ENCODE results near the gene AGTR1. TPM values are rescaled to one million over a fixed set of nuclear protein-coding genes. Genes with fewer than 3 reads are reported as not detected.
"Not testable (repeated sequence)": the region's sequence is repeated elsewhere in the genome, so short reads cannot be mapped to it uniquely, and the experiment has no call there.

The AGTR1 gene
- polyA plus RNA-seq, 4 donors = 1.1 to 2.3 (median 1.2) TPM; not detected in 1

GRCh38 chr3:148742118-148742517 lies 44.4 kb downstream of the AGTR1 start:
- Histone ChIP-seq H3K27me3 (ENCODE audit: control insufficient read depth in 3 of 3, insufficient read depth in 3 of 3, low read length in 3 of 3) (no peaks in the 10 kb centered on the region), H3K4me3 (ENCODE audit: low read depth in 1 of 3, low read length in 3 of 3) (no peak overlapping the region), H3K9me3 (ENCODE audit: control insufficient read depth in 2 of 2, insufficient read depth in 1 of 2, low read depth in 1 of 2, low read length in 1 of 2) (no peaks in the 10 kb centered on the region), H3K36me3 (ENCODE audit: control insufficient read depth in 3 of 3, insufficient read depth in 2 of 3, low read depth in 1 of 3, low read length in 3 of 3) (no peaks in the 10 kb centered on the region), H3K4me1 (ENCODE audit: control insufficient read depth in 3 of 3, insufficient read depth in 2 of 3, low read depth in 1 of 3, low read length in 2 of 3) (no peaks in the 10 kb centered on the region), H3K27ac (ENCODE audit: low read depth in 1 of 3, low read length in 2 of 3) (no peak overlapping the region)
- 80 to 89% (median 87%) methylated on average over 6 of the region's 6 CpGs for WGBS, 3 donors
- no peak for DNase-seq
- no peak for FAIRE-seq

GRCh38 chr3:148746053-148746452 lies 48.4 kb downstream of the AGTR1 start:
- no peak overlapping the region for H3K27ac ChIP-seq (ENCODE audit: low read depth in 1 of 3, low read length in 2 of 3)

GRCh38 chr3:148748283-148748682 lies 50.6 kb downstream of the AGTR1 start:
- Histone ChIP-seq H3K4me1 (ENCODE audit: control insufficient read depth in 3 of 3, insufficient read depth in 2 of 3, low read depth in 1 of 3, low read length in 2 of 3) (no peaks in the 10 kb centered on the region), H3K27me3 (ENCODE audit: control insufficient read depth in 3 of 3, insufficient read depth in 3 of 3, low read length in 3 of 3) (no peaks in the 10 kb centered on the region), H3K9me3 (ENCODE audit: control insufficient read depth in 2 of 2, insufficient read depth in 1 of 2, low read depth in 1 of 2, low read length in 1 of 2) (no peaks in the 10 kb centered on the region), H3K4me3 (ENCODE audit: low read depth in 1 of 3, low read length in 3 of 3) (no peak overlapping the region), H3K27ac (ENCODE audit: low read depth in 1 of 3, low read length in 2 of 3) (no peak overlapping the region), H3K36me3 (ENCODE audit: control insufficient read depth in 3 of 3, insufficient read depth in 2 of 3, low read depth in 1 of 3, low read length in 3 of 3) (no peaks in the 10 kb centered on the region)
- 14 to 75% (median 73%) methylated on average over 3 of the region's 3 CpGs for WGBS, 3 donors
- no peak for DNase-seq
- no peak for FAIRE-seq

More at GRCh38 chr3:148746053-148746452, 48.4 kb downstream of the AGTR1 start:
- Histone ChIP-seq H3K4me1 (ENCODE audit: control insufficient read depth in 3 of 3, insufficient read depth in 2 of 3, low read depth in 1 of 3, low read length in 2 of 3) (no peaks in the 10 kb centered on the region), H3K4me3 (ENCODE audit: low read depth in 1 of 3, low read length in 3 of 3) (no peak overlapping the region), H3K27me3 (ENCODE audit: control insufficient read depth in 3 of 3, insufficient read depth in 3 of 3, low read length in 3 of 3) (no peaks in the 10 kb centered on the region), H3K9me3 (ENCODE audit: control insufficient read depth in 2 of 2, insufficient read depth in 1 of 2, low read depth in 1 of 2, low read length in 1 of 2) (no peaks in the 10 kb centered on the region), H3K36me3 (ENCODE audit: control insufficient read depth in 3 of 3, insufficient read depth in 2 of 3, low read depth in 1 of 3, low read length in 3 of 3) (no peaks in the 10 kb centered on the region)
- no peak for FAIRE-seq
- WGBS, 3 donors = 43 to 85% (median 65%) methylated on average over 5 of the region's 5 CpGs
- no peak for DNase-seq

- WGBS, 3 donors = 64 to 83% (median 66%) methylated on average over 3 of the region's 3 CpGs
- H3K27ac ChIP-seq (ENCODE audit: low read depth in 1 of 3, low read length in 2 of 3) = no peak overlapping the region
- no peaks in the 10 kb centered on the region for H3K9me3 ChIP-seq (ENCODE audit: control insufficient read depth in 2 of 2, insufficient read depth in 1 of 2, low read depth in 1 of 2, low read length in 1 of 2)
- FAIRE-seq (no peak), DNase-seq (no peak)
- no peaks in the 10 kb centered on the region for H3K27me3 ChIP-seq (ENCODE audit: control insufficient read depth in 3 of 3, insufficient read depth in 3 of 3, low read length in 3 of 3)
- no peak overlapping the region for H3K4me3 ChIP-seq (ENCODE audit: low read depth in 1 of 3, low read length in 3 of 3)
- H3K4me1 ChIP-seq (ENCODE audit: control insufficient read depth in 3 of 3, insufficient read depth in 2 of 3, low read depth in 1 of 3, low read length in 2 of 3) = no peaks in the 10 kb centered on the region
- no peaks in the 10 kb centered on the region for H3K36me3 ChIP-seq (ENCODE audit: control insufficient read depth in 3 of 3, insufficient read depth in 2 of 3, low read depth in 1 of 3, low read length in 3 of 3)
Measured at GRCh38 chr3:148750296-148750695, 52.6 kb downstream of the AGTR1 start.

GRCh38 chr3:148751461-148751860 lies 53.8 kb downstream of the AGTR1 start:
- H3K27me3 ChIP-seq (ENCODE audit: control insufficient read depth in 3 of 3, insufficient read depth in 3 of 3, low read length in 3 of 3) = no peaks in the 10 kb centered on the region
- FAIRE-seq = no peak

GRCh38 chr3:148753385-148753784 lies 55.7 kb downstream of the AGTR1 start:
- H3K4me1 ChIP-seq (ENCODE audit: control insufficient read depth in 3 of 3, insufficient read depth in 2 of 3, low read depth in 1 of 3, low read length in 2 of 3); H3K36me3 ChIP-seq (ENCODE audit: control insufficient read depth in 3 of 3, insufficient read depth in 2 of 3, low read depth in 1 of 3, low read length in 3 of 3); FAIRE-seq; H3K27ac ChIP-seq (ENCODE audit: low read depth in 1 of 3, low read length in 2 of 3); H3K9me3 ChIP-seq (ENCODE audit: control insufficient read depth in 2 of 2, insufficient read depth in 1 of 2, low read depth in 1 of 2, low read length in 1 of 2); H3K27me3 ChIP-seq (ENCODE audit: control insufficient read depth in 3 of 3, insufficient read depth in 3 of 3, low read length in 3 of 3); H3K4me3 ChIP-seq (ENCODE audit: low read depth in 1 of 3, low read length in 3 of 3): not testable (repeated sequence)
- DNase-seq = peak in 1 of 2 donors; percentile 23
- WGBS, 3 donors = 58 to 81% (median 73%) methylated on average over 5 of the region's 5 CpGs

More at GRCh38 chr3:148751461-148751860, 53.8 kb downstream of the AGTR1 start:
- Histone ChIP-seq H3K4me1 (ENCODE audit: control insufficient read depth in 3 of 3, insufficient read depth in 2 of 3, low read depth in 1 of 3, low read length in 2 of 3) (no peaks in the 10 kb centered on the region), H3K36me3 (ENCODE audit: control insufficient read depth in 3 of 3, insufficient read depth in 2 of 3, low read depth in 1 of 3, low read length in 3 of 3) (no peaks in the 10 kb centered on the region), H3K9me3 (ENCODE audit: control insufficient read depth in 2 of 2, insufficient read depth in 1 of 2, low read depth in 1 of 2, low read length in 1 of 2) (no peaks in the 10 kb centered on the region), H3K27ac (ENCODE audit: low read depth in 1 of 3, low read length in 2 of 3) (no peak overlapping the region), H3K4me3 (ENCODE audit: low read depth in 1 of 3, low read length in 3 of 3) (no peak overlapping the region)
- WGBS, 3 donors = 82 to 91% (median 83%) methylated on average over 3 of the region's 3 CpGs
- DNase-seq = no peak

GRCh38 chr3:148755570-148755969 lies 57.9 kb downstream of the AGTR1 start:
- no peaks in the 10 kb centered on the region for H3K4me1 ChIP-seq (ENCODE audit: control insufficient read depth in 3 of 3, insufficient read depth in 2 of 3, low read depth in 1 of 3, low read length in 2 of 3)
- no peaks in the 10 kb centered on the region for H3K36me3 ChIP-seq (ENCODE audit: control insufficient read depth in 3 of 3, insufficient read depth in 2 of 3, low read depth in 1 of 3, low read length in 3 of 3)
- H3K4me3 ChIP-seq (ENCODE audit: low read depth in 1 of 3, low read length in 3 of 3) = no peak overlapping the region
- H3K9me3 ChIP-seq (ENCODE audit: control insufficient read depth in 2 of 2, insufficient read depth in 1 of 2, low read depth in 1 of 2, low read length in 1 of 2) = no peaks in the 10 kb centered on the region
- no peak for DNase-seq
- FAIRE-seq = no peak
- H3K27me3 ChIP-seq (ENCODE audit: control insufficient read depth in 3 of 3, insufficient read depth in 3 of 3, low read length in 3 of 3) = no peaks in the 10 kb centered on the region
- no peak overlapping the region for H3K27ac ChIP-seq (ENCODE audit: low read depth in 1 of 3, low read length in 2 of 3)

GRCh38 chr3:148756311-148756710 lies 58.6 kb downstream of the AGTR1 start:
- Histone ChIP-seq H3K27me3 (ENCODE audit: control insufficient read depth in 3 of 3, insufficient read depth in 3 of 3, low read length in 3 of 3) (no peaks in the 10 kb centered on the region), H3K4me3 (ENCODE audit: low read depth in 1 of 3, low read length in 3 of 3) (no peak overlapping the region), H3K27ac (ENCODE audit: low read depth in 1 of 3, low read length in 2 of 3) (no peak overlapping the region), H3K4me1 (ENCODE audit: control insufficient read depth in 3 of 3, insufficient read depth in 2 of 3, low read depth in 1 of 3, low read length in 2 of 3) (no peaks in the 10 kb centered on the region), H3K36me3 (ENCODE audit: control insufficient read depth in 3 of 3, insufficient read depth in 2 of 3, low read depth in 1 of 3, low read length in 3 of 3) (no peaks in the 10 kb centered on the region), H3K9me3 (ENCODE audit: control insufficient read depth in 2 of 2, insufficient read depth in 1 of 2, low read depth in 1 of 2, low read length in 1 of 2) (no peaks in the 10 kb centered on the region)
- no peak for FAIRE-seq
- WGBS, 3 donors = 73 to 80% (median 77%) methylated on average over 4 of the region's 4 CpGs
- no peak for DNase-seq
